ENCODE results near the gene SOAT2.
A peak's percentile ranks its signal among the peaks of the same experiment; 100 is the strongest.

Gene SOAT2, protein sequence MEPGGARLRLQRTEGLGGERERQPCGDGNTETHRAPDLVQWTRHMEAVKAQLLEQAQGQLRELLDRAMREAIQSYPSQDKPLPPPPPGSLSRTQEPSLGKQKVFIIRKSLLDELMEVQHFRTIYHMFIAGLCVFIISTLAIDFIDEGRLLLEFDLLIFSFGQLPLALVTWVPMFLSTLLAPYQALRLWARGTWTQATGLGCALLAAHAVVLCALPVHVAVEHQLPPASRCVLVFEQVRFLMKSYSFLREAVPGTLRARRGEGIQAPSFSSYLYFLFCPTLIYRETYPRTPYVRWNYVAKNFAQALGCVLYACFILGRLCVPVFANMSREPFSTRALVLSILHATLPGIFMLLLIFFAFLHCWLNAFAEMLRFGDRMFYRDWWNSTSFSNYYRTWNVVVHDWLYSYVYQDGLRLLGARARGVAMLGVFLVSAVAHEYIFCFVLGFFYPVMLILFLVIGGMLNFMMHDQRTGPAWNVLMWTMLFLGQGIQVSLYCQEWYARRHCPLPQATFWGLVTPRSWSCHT

DNA sequence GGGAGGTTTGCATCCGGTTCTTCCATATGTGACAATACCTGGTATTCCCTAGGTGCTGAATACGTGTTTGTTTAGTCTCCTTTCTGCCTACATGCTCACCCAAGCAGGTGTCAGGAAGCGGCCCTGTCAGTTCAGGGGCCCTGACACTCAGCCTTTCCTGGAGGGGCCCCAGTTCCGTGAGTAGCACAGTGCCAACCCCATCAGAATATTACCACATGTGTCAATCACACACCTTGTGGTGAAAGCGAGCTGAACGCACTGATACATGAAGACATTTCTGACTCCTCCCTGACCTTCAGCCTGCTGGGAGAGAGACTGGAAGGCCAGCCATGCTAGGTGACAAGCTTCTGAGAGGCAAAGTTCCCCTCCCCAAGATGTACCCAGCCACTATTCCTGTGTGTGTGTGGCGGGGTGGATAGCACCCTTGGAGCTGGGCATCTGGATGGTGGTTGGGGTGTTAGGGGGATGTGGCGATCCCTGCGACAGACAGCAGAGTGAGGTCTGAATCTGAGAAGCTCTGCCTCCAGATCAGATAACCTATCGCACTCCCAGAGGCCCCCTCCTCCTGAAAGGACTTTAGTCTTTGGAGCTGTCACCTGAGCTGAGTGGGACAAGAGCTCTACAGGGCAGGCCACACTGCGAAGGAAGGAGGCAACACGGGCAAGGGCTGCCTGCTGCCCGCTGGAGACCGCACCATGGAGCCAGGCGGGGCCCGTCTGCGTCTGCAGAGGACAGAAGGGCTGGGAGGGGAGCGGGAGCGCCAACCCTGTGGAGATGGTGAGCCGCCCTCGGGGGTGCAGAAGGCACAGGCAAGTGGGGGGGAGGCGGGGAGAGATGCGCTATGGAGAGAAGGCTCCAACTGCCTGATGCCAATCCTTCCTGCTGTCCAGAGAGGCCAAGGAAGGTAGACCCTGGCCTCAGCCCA is at the start of gene SOAT2:
Gene SOAT2 (plus strand): TSS at position 604 of the 925 bp plus-strand sequence. CDS start 92 bp downstream, at position 696.
- DNase-seq, result no peak

- DNase-seq, result peak; percentile 81 to 94
Observed at GRCh38 chr12:53054112-53054878, 49.0 kb upstream of the SOAT2 start.

DNA sequence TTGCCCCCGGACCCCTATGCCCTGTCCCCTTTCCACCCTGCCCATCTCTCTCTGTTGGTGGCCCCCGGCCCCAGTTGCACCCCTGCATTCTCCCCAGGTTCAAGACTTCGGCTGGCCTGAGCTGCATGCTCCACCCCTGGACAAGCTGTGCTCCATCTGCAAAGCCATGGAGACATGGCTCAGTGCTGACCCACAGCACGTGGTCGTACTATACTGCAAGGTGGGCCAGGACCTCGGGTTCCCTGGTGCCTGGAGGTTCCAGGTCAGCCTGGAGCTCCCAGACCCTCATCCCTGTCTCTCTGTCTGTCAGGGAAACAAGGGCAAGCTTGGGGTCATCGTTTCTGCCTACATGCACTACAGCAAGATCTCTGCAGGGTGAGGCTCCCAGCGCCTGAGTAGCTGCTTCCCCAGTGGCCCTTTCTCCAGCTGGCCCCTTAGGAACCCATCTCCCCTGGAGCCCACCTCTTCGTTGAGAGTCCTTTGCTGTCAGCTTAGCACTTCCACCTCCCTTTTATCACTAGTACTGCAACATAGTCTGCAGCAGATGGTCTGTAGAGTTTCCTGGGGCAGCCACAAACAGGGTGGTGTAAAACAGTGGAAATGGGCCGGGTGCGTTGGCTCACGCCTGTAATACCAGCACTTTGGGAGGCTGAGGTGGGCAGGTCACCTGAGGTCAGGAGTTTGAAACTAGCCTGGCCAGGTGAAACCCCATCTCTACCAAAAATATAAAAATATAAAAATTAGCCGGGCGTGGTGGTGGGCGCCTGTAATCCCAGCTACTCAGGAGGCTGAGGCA is 47.6 kb upstream of the SOAT2 start:
- no peak for DNase-seq

GRCh38 chr12:53056296-53056695 is 47.0 kb upstream of the SOAT2 start:
- no peak for DNase-seq

- no peak for DNase-seq
Observed at GRCh38 chr12:53056901-53057300, 46.4 kb upstream of the SOAT2 start.

- DNase-seq, result no peak
Observed at GRCh38 chr12:53057816-53058500, 45.3 kb upstream of the SOAT2 start.

DNA sequence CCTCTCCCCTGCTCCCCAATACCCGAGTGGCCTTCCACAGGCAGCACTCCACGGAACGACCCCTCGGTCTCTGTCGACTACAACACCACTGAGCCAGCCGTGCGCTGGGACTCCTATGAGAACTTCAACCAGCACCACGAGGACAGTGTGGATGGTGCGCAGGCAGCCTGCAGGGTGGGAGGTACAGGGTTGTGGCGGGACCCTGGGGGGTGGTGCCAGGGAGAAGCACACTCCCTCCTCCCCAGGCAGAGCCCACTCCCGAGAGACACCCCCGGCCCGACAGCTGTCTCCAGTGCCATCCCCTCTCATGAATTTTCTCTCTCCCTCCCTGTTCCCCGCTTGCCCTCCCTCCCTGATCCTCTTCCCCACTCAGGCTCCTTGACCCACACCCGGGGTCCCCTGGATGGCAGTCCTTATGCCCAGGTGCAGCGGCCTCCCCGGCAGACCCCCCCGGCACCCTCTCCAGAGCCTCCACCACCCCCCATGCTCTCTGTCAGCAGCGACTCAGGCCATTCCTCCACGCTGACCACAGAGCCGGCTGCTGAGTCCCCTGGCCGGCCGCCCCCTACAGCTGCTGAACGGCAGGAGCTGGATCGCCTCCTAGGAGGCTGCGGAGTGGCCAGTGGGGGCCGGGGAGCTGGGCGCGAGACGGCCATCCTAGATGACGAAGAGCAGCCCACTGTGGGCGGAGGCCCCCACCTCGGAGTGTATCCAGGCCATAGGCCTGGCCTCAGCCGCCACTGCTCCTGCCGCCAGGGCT is 44.4 kb upstream of the SOAT2 start:
- DNase-seq, result no peak

DNA sequence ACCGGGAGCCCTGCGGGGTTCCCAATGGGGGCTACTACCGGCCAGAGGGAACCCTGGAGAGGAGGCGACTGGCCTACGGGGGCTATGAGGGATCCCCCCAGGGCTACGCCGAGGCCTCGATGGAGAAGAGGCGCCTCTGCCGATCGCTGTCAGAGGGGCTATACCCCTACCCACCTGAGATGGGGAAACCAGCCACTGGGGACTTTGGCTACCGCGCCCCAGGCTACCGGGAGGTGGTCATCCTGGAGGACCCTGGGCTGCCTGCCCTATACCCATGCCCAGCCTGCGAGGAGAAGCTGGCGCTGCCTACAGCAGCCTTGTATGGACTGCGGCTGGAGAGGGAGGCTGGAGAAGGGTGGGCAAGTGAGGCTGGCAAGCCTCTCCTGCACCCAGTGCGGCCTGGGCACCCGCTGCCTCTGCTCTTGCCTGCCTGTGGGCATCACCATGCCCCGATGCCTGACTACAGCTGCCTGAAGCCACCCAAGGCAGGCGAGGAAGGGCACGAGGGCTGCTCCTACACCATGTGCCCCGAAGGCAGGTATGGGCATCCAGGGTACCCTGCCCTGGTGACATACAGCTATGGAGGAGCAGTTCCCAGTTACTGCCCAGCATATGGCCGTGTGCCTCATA is 43.7 kb upstream of the SOAT2 start:
- no peak for DNase-seq

- no peak for DNase-seq
Observed at GRCh38 chr12:53060064-53060720, 43.1 kb upstream of the SOAT2 start.

DNA sequence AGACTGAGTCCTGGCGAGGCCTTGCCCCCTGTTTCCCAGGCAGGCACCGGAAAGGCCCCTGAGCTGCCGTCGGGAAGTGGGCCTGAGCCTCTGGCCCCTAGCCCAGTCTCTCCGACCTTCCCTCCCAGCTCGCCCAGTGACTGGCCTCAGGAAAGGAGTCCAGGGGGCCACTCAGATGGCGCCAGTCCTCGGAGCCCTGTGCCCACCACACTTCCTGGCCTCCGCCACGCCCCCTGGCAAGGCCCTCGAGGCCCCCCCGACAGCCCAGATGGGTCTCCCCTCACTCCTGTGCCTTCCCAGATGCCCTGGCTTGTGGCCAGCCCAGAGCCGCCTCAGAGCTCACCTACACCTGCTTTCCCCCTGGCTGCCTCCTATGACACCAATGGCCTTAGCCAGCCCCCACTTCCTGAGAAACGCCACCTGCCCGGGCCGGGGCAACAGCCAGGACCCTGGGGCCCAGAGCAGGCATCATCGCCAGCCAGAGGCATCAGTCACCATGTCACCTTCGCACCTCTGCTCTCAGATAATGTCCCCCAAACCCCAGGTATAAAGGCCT is 42.5 kb upstream of the SOAT2 start:
- DNase-seq, result no peak

GRCh38 chr12:53061404-53062010 is 41.8 kb upstream of the SOAT2 start:
- no peak for DNase-seq

GRCh38 chr12:53062011-53062961 is 41.0 kb upstream of the SOAT2 start:
- no peak for DNase-seq

DNA sequence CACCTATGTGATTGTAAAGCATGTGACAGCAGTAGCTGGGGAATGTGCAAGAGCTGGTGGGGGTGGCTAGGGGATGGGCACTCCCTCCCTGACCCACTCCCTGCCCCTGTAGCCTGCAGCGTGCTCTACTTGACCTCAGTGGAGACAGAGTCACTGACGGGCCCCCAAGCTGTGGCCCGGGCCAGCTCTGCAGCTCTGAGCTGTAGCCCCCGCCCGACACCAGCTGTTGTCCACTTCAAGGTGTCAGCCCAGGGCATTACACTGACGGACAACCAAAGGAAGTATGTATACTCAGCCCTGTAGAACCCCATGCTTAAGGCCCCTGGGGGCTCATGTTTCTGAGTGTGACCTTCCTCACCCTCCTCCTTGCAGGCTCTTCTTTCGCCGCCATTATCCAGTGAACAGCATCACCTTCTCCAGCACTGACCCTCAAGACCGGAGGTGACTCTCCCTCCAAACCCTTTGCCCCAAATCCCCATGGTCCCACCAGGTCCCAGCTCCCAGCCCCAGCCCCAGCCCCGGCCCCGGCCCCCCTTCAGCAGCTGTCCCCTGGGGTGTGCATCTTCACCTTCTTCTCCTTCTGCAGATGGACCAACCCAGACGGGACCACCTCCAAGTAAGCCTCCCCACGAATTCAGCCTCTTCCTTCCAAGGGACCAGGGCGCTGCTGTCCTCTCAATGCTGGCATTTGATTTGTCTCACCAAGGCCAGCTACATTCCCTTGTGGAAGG is 40.1 kb upstream of the SOAT2 start:
- DNase-seq, result no peak

DNA sequence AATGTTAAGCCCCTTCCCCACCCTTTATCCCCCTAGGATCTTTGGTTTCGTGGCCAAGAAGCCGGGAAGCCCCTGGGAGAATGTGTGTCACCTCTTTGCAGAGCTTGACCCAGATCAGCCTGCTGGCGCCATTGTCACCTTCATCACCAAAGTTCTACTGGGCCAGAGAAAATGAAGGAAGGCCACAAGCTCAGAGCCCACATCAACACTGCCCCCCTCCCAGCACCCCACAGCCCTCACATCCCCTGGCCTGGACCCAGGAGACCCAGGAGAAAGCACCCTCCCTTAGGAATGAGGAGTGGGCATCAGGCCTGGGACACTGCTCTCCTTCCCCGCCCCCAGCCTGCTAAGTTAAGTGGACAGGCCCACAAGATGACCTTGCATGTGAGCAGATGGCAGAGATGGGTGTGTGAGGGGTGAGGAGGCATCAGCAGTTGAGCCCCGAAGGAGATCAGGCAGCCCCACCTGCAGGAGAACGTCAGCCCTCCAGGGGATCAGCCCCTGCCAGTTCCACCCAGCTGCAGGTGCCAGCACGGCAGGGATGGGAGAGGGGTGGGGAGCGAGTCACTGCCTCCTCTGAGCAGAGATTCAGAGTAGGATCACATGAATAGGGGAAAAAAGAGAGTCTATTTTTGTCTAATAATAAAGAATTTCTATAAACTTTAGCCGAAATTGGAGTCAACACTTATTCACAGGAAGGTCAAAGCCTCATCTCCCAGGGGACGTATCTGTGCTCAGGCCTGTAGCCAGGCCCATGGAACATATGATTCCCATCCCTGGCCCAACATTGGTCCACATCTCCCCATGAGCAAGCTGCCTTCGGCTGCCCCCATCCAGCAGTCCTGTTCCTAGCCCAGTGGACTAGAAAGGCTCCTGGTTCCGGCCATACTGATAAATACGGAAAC is 39.3 kb upstream of the SOAT2 start:
- no peak for DNase-seq

DNA sequence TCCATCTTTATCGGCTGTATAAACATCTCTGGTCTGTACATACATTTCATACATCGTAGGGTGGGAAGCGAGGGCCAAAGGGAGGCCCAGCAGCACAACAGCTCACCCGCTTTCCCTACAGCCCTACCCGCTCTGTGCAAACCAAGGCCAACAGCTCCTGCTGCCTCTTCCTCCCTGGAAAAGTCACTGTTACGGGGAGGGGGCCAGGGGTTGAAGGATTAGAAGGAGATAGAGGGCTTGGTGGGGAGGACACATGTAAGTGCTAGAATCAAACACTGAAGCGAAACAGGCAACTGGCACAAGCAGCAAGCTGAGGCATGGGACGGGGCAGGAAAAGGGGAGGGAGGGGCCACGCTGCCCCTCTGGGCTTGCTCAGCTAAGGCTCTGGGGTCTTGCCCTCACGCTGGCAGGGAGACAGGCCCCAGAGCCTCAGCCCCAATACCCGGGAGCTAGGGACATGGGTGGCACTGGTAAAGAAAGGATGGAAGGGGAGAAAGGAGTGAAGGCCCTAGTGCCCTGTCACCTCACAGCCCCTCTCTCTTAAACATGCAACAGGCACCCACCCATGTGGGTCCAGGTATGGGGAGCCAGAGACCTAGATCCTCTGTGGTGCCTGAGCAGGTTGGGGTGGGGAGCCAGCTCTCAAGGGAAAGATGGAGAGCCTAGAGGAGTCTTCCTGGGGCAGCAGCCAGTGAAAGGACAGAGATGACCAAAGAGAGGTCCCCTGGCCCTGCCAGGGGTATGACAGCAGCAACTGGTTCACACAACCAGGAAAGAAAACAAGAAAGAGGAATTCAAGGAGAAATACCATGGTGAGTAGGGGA is 38.5 kb upstream of the SOAT2 start:
- no peak for DNase-seq
